Glomerular visceral epithelial cell (primary cell): Measurements from ENCODE around the gene DPH1.

Source experiments
- DNase-seq: peaks from one replicate; pipeline ENCODE4 v3.0.0-alpha.2; 2016; ENCODE audit errors: extremely low spot score

DPH1 gene

GRCh38 chr17:2027528-2028233, 2.3 kb upstream of the DPH1 start:
- DNase-seq, result no peak

- no peak for DNase-seq
Observed at GRCh38 chr17:2028234-2028614, 1.7 kb upstream of the DPH1 start.

- DNase-seq, result no peak
Observed at GRCh38 chr17:2028737-2029136, 1.2 kb upstream of the DPH1 start.

- DNase-seq, result no peak
Observed at GRCh38 chr17:2030779-2031163, 818 bp downstream of the DPH1 start.

- DNase-seq, result no peak
Observed at GRCh38 chr17:2033153-2033552, 3.2 kb downstream of the DPH1 start.

- peak; percentile 46 for DNase-seq
Observed at GRCh38 chr17:2034157-2034556, 4.2 kb downstream of the DPH1 start.

GRCh38 chr17:2034806-2035540, 5.0 kb downstream of the DPH1 start:
- no peak for DNase-seq

GRCh38 chr17:2035541-2036488, 5.9 kb downstream of the DPH1 start:
- no peak for DNase-seq

GRCh38 chr17:2037155-2037554, 7.2 kb downstream of the DPH1 start:
- no peak for DNase-seq

- DNase-seq, result no peak
Observed at GRCh38 chr17:2040219-2040827, 10.4 kb downstream of the DPH1 start.

- no peak for DNase-seq
Observed at GRCh38 chr17:2040942-2041560, 11.1 kb downstream of the DPH1 start.

- peak; percentile 96 for DNase-seq
Observed at GRCh38 chr17:2041561-2042389, 11.8 kb downstream of the DPH1 start, which contains the start of gene OVCA2. OVCA2 (plus strand) TSS chr17:2042022; CDS start chr17:2042048, 26 bp downstream.

- no peak for DNase-seq
Observed at GRCh38 chr17:2042390-2042847, 12.5 kb downstream of the DPH1 start.

GRCh38 chr17:2042933-2043332, 13.0 kb downstream of the DPH1 start:
- no peak for DNase-seq

GRCh38 chr17:2043785-2044184, 13.8 kb downstream of the DPH1 start:
- DNase-seq, result peak; percentile 40

- no peak for DNase-seq
Observed at GRCh38 chr17:2044263-2044894, 14.4 kb downstream of the DPH1 start.

- DNase-seq, result no peak
Observed at GRCh38 chr17:2047590-2047989, 17.6 kb downstream of the DPH1 start.

GRCh38 chr17:2048805-2049204, 18.9 kb downstream of the DPH1 start:
- DNase-seq, result no peak

- DNase-seq, result peak; percentile 83
Observed at GRCh38 chr17:2049333-2050299, 19.7 kb downstream of the DPH1 start.
